T-cell (primary cell): ENCODE measurements around the gene PPP4R3B. TPM values are rescaled to one million over a fixed set of nuclear protein-coding genes. Genes with fewer than 3 reads are reported as not detected.
A peak's percentile ranks its signal among the peaks of the same experiment; 100 is the strongest.

Source experiments
- ATAC-seq, 4 experiments: fragments of 200-7000 bp in 3 of 4; fragments of 150-1000 bp in 1 of 4; cut with Tn5 transposase; replicated peaks in 1 of 4; 1 replicate in 3 of 4; 2 replicates in 1 of 4; pipeline ENCODE4 v1.10.0; 2021; ENCODE audit warnings: moderate library complexity in 3 of 4, mild to moderate bottlenecking in 2 of 4, moderate number of reproducible peaks in 1 of 4
- CTCF ChIA-PET, 2 donors: fragments of 300-600 bp; sonication (Branson Sonifier 250); formaldehyde crosslinking; loops; one replicate each; lab custom pipeline; 2022; ENCODE audit warnings: antibody characterized with exemption in 2 of 2; lab: Charles Lee
- POLR2A ChIA-PET, 2 donors: fragments of 300-600 bp; sonication (Branson Sonifier 250); formaldehyde crosslinking; loops; one replicate each; lab custom pipeline; 2022; ENCODE audit warnings: antibody characterized with exemption in 2 of 2; lab: Charles Lee
- DNase-seq, 35 experiments: peaks; one replicate each; pipeline versions ENCODE4 v3.0.0 to v3.0.0-alpha.2; 2013 to 2023
- H3K27ac ChIP-seq: one replicate; pipeline ENCODE4 v1.5.1; 2013; ENCODE audit warnings: low read length
- H3K27me3 ChIP-seq, 2 experiments: replicated peaks in 1 of 2; 1 replicate in 1 of 2; 2 replicates in 1 of 2; pipeline versions ENCODE4 v1.6.1 to v1.7.0; 2013; ENCODE audit warnings: low read length in 1 of 2, mixed read lengths in 1 of 2; ENCODE audit not compliant: control insufficient read depth in 2 of 2, insufficient read depth in 2 of 2; ENCODE audit errors: extremely low read depth in 1 of 2
- H3K36me3 ChIP-seq, 2 donors: 1 replicate in 1 of 2; 2 replicates in 1 of 2; pipeline versions ENCODE4 v1.6.1 to v1.7.0; 2013; ENCODE audit warnings: low read length in 1 of 2; ENCODE audit not compliant: control insufficient read depth in 2 of 2, insufficient read depth in 1 of 2; ENCODE audit errors: extremely low read depth in 1 of 2
- H3K4me1 ChIP-seq, 2 experiments: 1 replicate in 1 of 2; 2 replicates in 1 of 2; pipeline versions ENCODE4 v1.6.1 to v1.7.0; 2013; ENCODE audit warnings: low read length in 2 of 2, mixed read lengths in 1 of 2; ENCODE audit not compliant: insufficient read depth in 2 of 2, control insufficient read depth in 1 of 2; ENCODE audit errors: extremely low read depth in 1 of 2
- H3K4me3 ChIP-seq, 2 donors: 1 replicate in 1 of 2; 2 replicates in 1 of 2; pipeline versions ENCODE4 v1.5.1 to v1.7.0; 2013; ENCODE audit warnings: mild to moderate bottlenecking in 2 of 2, low read length in 1 of 2, moderate library complexity in 1 of 2; ENCODE audit not compliant: control insufficient read depth in 1 of 2; ENCODE audit errors: extremely low read depth in 1 of 2
- H3K9me3 ChIP-seq: 2 replicates; pipeline ENCODE4 v1.7.0; 2013
- H3K27ac Mint-ChIP-seq, 2 donors: one replicate each; pipeline ENCODE4 v1.8.0; 2020 to 2021; ENCODE audit warnings: mild to moderate bottlenecking in 2 of 2, mixed read lengths in 2 of 2
- H3K27me3 Mint-ChIP-seq, 2 donors: one replicate each; pipeline ENCODE4 v1.8.0; 2021 to 2022; ENCODE audit warnings: mixed read lengths in 2 of 2
- H3K36me3 Mint-ChIP-seq: one replicate; pipeline ENCODE4 v1.8.0; 2021; ENCODE audit warnings: mixed read lengths
- H3K4me1 Mint-ChIP-seq, 3 donors: one replicate each; pipeline ENCODE4 v1.8.0; 2020 to 2022; ENCODE audit warnings: mixed read lengths in 3 of 3, mild to moderate bottlenecking in 1 of 3
- H3K4me3 Mint-ChIP-seq, 3 donors: one replicate each; pipeline ENCODE4 v1.8.0; 2020 to 2022; ENCODE audit warnings: mild to moderate bottlenecking in 3 of 3, mixed read lengths in 3 of 3, moderate library complexity in 3 of 3
- H3K9me3 Mint-ChIP-seq, 3 donors: one replicate each; pipeline ENCODE4 v1.8.0; 2020 to 2022; ENCODE audit warnings: mixed read lengths in 3 of 3
- WGBS: methylation state at CpG from one replicate; pipeline ENCODE4 v1.1.5; 2013; ENCODE audit warnings: missing lambda C conversion rate; ENCODE audit not compliant: insufficient coverage; 5-methylcytosine and 5-hydroxymethylcytosine counted together
- total RNA-seq, 35 experiments: library from RNA in 6 of 35; stranded (reverse) in 6 of 35; fragments of 120-200 nt in 1 of 35; gene quantifications; one replicate each; pipeline versions ENCODE4 v1.2.1 to v1.2.4 and lab custom pipeline; 2013 to 2026

The PPP4R3B gene
- total RNA-seq, 5 donors from 2014 or later (not counting 1 experiment from before 2014, with no cell fraction given): 86.4 to 93.0 (median 87.8) TPM

DNA sequence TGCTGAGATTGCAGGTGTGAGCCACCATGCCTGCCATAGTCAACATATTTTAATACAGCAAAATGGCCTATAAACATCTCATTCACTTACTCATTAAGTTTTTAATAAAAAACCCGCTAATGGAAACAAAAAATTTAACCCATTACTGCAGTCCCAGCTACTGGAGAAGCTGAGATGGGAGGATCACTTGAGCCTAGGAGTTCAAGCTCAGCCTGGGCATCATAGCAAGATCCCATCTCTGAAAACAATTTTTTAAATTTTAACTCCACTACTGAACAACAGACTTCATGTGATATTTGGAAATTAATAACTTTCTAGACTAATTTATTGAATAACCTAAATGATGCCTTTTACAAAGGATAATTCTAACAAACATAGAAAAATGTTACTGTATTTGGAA lies 5.4 kb downstream of the PPP4R3B start:
- ATAC-seq: no peak
- WGBS: no CpG with 5 or more reads among the region's 1 CpG
- no peak overlapping the region for H3K4me3 ChIP-seq
- ChIA-PET POLR2A (interaction anchor here in 1 of 2 donors (0.6 kb wide), 2 partner anchors 79 to 82 kb away, joined by 3 to 4 read pairs; no protein-coding TSS in a partner anchor), CTCF (no interaction called here)
- Mint-ChIP-seq H3K27me3 (no peaks in the 10 kb centered on the region), H3K4me1 (peaks cover 74 to 77% (median 76%) of the 10 kb centered on the region in 3 donors), H3K9me3 (no peaks in the 10 kb centered on the region), H3K36me3 (peaks cover 39% of the 10 kb centered on the region), H3K4me3 (no peak overlapping the region), H3K27ac (no peak overlapping the region)
- peaks cover 5 to 25% of the 10 kb centered on the region in 2 donors for H3K36me3 ChIP-seq
- no peak for DNase-seq
- no peak overlapping the region for H3K27ac ChIP-seq
- no peaks in the 10 kb centered on the region for H3K27me3 ChIP-seq
- peaks cover 23 to 28% of the 10 kb centered on the region in 2 experiments for H3K4me1 ChIP-seq
- H3K9me3 ChIP-seq: no peaks in the 10 kb centered on the region

DNA sequence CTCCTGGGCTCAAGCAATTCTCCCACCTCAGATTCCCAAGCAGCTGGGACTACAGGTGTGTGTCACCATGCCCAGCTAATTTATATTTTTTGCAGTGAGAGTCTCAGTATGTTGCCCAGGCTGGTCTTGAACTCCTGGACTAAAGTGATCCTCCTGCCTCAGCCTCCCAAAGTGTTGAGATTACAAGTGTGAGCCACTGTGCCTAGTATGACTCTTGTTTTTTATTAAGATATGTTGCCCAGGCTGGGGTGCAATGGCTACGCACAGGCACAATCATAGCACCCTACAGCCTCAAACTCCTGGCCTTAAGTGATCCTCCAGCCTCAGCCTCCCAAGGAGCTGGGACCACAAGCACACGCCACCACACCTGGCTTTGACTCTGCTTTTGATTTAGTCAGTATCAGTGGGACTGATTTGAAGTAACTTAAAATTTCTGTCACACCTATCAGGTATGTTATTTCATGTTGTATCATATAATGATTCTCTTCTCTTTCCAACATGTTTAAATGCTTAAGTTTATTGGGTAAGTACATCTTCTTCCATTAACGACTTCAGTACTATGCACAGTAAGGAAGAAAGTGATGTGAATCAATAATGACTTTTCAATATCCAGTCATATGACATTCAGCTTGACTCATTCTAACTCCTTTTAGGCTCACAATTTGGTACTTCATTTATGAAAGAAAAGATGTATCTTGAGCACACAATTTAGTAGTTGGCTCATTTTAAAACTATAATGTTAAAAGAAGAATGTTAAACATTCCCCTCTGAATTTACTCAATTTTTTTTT lies 6.3 kb downstream of the PPP4R3B start:
- Mint-ChIP-seq H3K27ac (peak overlapping the region in 1 of 2 donors; percentile 78), H3K4me1 (peaks cover 77 to 80% (median 78%) of the 10 kb centered on the region in 3 donors), H3K4me3 (peak overlapping the region in 1 of 3 donors; percentile 3), H3K27me3 (no peaks in the 10 kb centered on the region), H3K36me3 (peaks cover 42% of the 10 kb centered on the region), H3K9me3 (no peaks in the 10 kb centered on the region)
- no peaks in the 10 kb centered on the region for H3K27me3 ChIP-seq
- ChIA-PET POLR2A (interaction anchor here (0.6 to 0.8 kb wide), 6 partner anchors 56 to 1765 kb away, joined by 3 to 7 read pairs (median 4); no protein-coding TSS in a partner anchor), CTCF (no interaction called here)
- no CpG with 5 or more reads among the region's 3 CpGs for WGBS
- peaks cover 5 to 25% of the 10 kb centered on the region in 2 donors for H3K36me3 ChIP-seq
- no peak for DNase-seq
- H3K4me3 ChIP-seq: no peak overlapping the region
- H3K4me1 ChIP-seq: peaks cover 20 to 26% of the 10 kb centered on the region in 2 experiments
- no peak overlapping the region for H3K27ac ChIP-seq
- ATAC-seq: no peak
- no peaks in the 10 kb centered on the region for H3K9me3 ChIP-seq

DNA sequence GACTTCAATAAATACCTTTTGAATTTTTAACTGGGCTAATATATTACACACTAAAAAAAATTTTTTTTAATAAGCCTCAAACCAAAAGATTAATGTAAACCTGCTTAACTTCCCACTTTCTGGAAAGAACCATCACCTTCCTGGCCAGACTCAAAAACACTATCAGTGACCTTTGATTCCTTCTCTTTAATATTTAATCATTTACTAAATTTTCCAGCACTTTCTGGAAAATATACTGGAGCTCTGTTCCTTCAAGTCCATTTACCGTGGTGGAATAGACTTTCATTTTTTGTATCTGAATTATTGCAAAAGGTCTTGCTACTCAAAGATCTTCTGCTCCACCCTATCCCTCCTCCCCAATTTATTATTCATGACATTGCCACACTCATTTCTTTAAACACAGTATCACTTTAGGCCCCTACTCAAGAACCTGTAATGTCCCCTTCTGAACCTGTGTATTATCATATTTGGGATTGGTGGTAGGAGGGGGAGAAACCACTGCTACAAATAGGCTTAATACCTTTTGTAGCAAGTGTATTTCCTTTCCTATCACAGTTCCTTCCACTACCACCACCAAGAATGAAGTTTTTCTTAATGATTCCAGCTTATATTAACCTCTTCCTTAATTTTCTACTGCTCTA lies 7.4 kb downstream of the PPP4R3B start:
- H3K27ac ChIP-seq: no peak overlapping the region
- ChIA-PET POLR2A (interaction anchor here (0.6 to 1.2 kb wide), 7 partner anchors 8 to 1764 kb away, joined by 3 to 7 read pairs (median 4); no protein-coding TSS in a partner anchor), CTCF (no interaction called here)
- Mint-ChIP-seq H3K27ac (peak overlapping the region; percentile 70 to 78), H3K36me3 (peaks cover 42% of the 10 kb centered on the region), H3K9me3 (no peaks in the 10 kb centered on the region), H3K4me3 (peak overlapping the region in 1 of 3 donors; percentile 27), H3K27me3 (no peaks in the 10 kb centered on the region), H3K4me1 (peaks cover 77 to 80% (median 79%) of the 10 kb centered on the region in 3 donors)
- H3K4me1 ChIP-seq: peaks cover 15 to 19% of the 10 kb centered on the region in 2 experiments
- no peaks in the 10 kb centered on the region for H3K27me3 ChIP-seq
- H3K4me3 ChIP-seq: no peak overlapping the region
- DNase-seq (no peak), ATAC-seq (peak in 1 of 4 experiments; percentile 17)
- H3K36me3 ChIP-seq: peaks cover 5 to 23% of the 10 kb centered on the region in 2 donors
- H3K9me3 ChIP-seq: no peaks in the 10 kb centered on the region
- WGBS: no CpG with 5 or more reads among the region's 1 CpG

DNA sequence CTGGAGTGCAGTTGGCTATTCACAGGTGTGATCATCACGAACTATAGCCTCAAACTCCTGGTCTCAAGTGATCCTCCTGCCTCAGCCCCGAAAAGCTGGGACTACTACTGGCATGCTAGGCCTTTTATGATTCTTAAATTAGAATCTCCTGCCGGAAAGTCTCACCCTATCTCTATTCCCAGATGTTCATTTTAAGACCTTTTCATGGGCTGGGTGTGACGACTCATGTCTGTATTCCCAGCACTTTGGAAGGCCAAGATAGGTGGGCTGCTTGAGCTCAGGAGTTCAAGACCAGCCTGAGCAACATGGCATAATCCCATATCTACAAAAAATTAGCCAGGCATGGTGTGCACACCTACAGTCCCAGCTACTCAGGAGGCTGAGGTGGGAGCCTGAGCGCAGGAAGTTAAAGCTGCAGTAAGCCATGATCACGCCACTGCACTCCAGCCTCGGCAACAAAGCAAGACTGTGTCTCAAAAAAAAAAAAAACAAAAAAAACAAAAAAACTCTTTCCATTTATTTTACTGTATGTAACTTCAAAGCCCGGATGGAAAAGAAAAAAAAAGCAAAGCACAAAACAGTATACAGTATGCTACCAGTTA lies 8.1 kb downstream of the PPP4R3B start:
- H3K4me1 ChIP-seq: peaks cover 13 to 19% of the 10 kb centered on the region in 2 experiments
- ATAC-seq (peak in 1 of 4 experiments; percentile 36), DNase-seq (no peak)
- Mint-ChIP-seq H3K4me1 (peaks cover 78 to 82% (median 82%) of the 10 kb centered on the region in 3 donors), H3K36me3 (peaks cover 39% of the 10 kb centered on the region), H3K4me3 (peak overlapping the region in 1 of 3 donors; percentile 27), H3K9me3 (no peaks in the 10 kb centered on the region), H3K27ac (no peak overlapping the region), H3K27me3 (no peaks in the 10 kb centered on the region)
- ChIA-PET CTCF (interaction anchor here (0.6 to 1.4 kb wide), 3 partner anchors 11 to 55 kb away, joined by 3 to 4 read pairs (median 4); no protein-coding TSS in a partner anchor), POLR2A (interaction anchor here (0.6 to 1.2 kb wide), 2 partner anchors 9 to 15 kb away, joined by 3 to 4 read pairs; no protein-coding TSS in a partner anchor)
- 100% methylated on average over 2 of the region's 8 CpGs for WGBS
- H3K36me3 ChIP-seq: peaks cover 5 to 17% of the 10 kb centered on the region in 2 donors
- no peaks in the 10 kb centered on the region for H3K9me3 ChIP-seq
- H3K4me3 ChIP-seq: no peak overlapping the region
- H3K27ac ChIP-seq: no peak overlapping the region
- no peaks in the 10 kb centered on the region for H3K27me3 ChIP-seq

DNA sequence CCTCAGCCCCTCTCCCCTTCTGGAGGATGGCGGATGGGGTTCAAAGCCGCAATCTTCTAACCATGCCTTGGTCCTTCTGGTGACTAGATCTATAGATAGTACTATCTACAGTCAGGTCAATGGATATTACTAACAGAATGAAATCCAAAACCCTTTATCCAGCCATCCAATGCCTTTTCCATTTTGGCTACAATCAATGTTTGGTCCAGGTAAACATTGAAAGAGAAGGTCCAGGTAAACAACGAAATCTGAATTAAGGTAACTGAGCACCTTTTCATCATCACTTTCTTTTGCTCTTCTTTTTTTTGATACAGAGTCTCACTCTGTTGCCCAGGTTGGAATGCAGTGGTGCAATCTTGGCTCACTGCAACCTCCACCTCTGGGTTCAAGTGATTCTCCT lies 9.7 kb downstream of the PPP4R3B start:
- Mint-ChIP-seq H3K27me3 (no peaks in the 10 kb centered on the region), H3K36me3 (peaks cover 26% of the 10 kb centered on the region), H3K27ac (no peak overlapping the region), H3K4me1 (peaks cover 74 to 82% (median 78%) of the 10 kb centered on the region in 3 donors), H3K4me3 (peak overlapping the region in 1 of 3 donors; percentile 6), H3K9me3 (no peaks in the 10 kb centered on the region)
- DNase-seq (no peak), ATAC-seq (no peak)
- no peak overlapping the region for H3K27ac ChIP-seq
- CTCF ChIA-PET: no interaction called here
- H3K36me3 ChIP-seq: peaks cover 5 to 20% of the 10 kb centered on the region in 2 donors
- POLR2A ChIA-PET: no interaction called here
- H3K4me3 ChIP-seq: no peak overlapping the region
- H3K4me1 ChIP-seq: peaks cover 13 to 22% of the 10 kb centered on the region in 2 experiments
- WGBS: 100% methylated on average over 1 of the region's 3 CpGs
- H3K9me3 ChIP-seq: no peaks in the 10 kb centered on the region
- no peaks in the 10 kb centered on the region for H3K27me3 ChIP-seq
